ENCODE measurements around the gene PPP2R5C.
A peak's percentile ranks its signal among the peaks of the same experiment; 100 is the strongest.
"Not testable (repeated sequence)": the region's sequence is repeated elsewhere in the genome, so short reads cannot be mapped to it uniquely, and the experiment has no call there.

Gene PPP2R5C

DNA sequence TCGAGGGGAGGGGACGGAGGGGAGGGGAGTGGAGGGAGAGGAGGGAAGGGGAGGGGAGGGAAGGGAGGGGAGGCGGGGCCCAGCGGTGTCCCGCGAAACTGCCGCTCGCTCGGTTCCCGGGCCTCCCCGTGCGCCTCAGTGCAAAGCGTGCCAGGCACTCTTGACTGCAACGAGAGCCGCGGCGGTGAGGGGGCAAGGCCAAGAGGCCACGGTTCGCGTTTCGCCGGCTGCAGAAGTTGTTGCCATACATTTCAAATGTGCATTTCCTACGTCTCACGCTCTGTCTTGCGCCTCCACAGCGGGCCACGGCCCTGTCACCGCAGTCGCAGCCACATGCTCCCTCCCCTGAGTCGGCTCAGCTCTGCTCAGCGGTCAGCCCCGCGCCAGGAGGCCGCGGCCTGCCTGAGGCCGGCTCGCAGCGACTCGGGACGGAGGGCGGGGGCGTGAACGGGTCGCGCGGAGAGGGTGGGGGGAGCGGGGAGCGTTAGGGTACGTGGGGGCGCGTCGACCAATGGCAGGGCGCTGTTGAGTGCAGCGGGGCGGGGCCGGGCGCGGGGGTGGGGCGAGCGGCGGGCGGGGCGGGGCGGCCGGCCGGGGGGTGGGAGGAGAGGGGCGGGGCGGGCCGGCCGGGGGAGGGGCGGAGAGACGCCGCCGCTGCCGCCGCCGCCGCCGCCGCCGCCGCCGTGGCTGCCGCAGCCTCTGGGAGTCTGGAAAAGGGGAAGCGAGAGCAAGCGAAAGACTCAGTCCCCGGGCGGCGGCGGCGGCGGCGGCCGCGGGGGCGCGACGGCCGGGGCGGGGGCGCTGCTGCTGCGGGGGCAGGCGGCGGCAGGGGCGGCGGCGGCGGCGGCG lies at the start of gene PPP2R5C:
PPP2R5C (plus strand) TSS at position 678 of the 849 bp plus-strand sequence. CDS start 185 bp downstream, outside the sequence.
- DNase-seq: peak; percentile 82 to 98 (median 90)
- intact Hi-C loops (cut with DNase I): loop anchor here (5.0 kb wide), 3 partner anchors 54 to 201 kb away; partner anchors contain the start of gene DYNC1H1

DNA sequence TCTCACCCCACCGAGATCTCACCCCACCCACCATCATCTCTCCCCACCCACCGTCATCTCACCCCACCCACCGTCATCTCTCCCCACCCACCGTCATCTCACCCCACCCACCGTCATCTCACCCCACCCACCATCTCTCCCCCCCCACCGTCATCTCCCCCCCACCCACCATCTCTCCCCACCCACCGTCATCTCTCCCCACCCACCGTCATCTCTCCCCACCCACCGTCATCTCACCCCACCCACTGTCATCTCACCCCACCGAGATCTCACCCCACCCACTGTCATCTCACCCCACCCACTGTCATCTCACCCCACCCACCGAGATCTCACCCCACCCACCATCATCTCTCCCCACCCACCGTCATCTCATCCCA lies 49.7 kb upstream of the PPP2R5C start:
- intact Hi-C loops (cut with DNase I); DNase-seq: not testable (repeated sequence)

DNA sequence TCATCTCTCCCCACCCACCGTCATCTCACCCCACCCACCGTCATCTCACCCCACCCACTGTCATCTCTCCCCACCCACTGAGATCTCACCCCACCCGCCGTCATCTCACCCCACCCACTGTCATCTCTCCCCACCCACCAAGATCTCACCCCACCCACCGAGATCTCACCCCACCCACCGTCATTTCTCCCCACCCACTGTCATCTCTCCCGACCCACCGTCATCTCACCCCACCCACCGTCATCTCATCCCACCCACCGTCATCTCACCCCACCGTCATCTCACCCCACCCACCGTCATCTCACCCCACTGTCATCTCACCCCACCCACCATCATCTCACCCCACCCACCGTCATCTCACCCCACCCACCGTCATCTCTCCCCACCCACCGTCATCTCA lies 49.2 kb upstream of the PPP2R5C start:
- peak in 1 of 10 donors; percentile 4 for DNase-seq
- intact Hi-C loops (cut with DNase I): not testable (repeated sequence)

DNA sequence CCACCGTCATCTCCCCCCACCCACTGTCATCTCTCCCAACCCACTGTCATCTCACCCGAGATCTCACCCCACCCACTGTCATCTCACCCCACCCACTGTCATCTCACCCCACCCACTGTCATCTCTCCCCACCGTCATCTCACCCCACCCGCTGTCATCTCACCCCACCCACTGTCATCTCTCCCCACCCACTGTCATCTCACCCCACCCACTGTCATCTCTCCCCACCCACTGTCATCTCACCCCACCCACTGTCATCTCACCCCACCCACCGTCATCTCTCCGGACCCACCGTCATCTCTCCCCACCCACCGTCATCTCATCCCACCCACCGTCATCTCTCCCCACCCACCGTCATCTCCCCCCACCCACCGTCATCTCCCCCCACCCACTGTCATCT lies 48.4 kb upstream of the PPP2R5C start:
- intact Hi-C loops (cut with DNase I): not testable (repeated sequence)
- DNase-seq: peak in 1 of 10 donors; percentile 11

DNA sequence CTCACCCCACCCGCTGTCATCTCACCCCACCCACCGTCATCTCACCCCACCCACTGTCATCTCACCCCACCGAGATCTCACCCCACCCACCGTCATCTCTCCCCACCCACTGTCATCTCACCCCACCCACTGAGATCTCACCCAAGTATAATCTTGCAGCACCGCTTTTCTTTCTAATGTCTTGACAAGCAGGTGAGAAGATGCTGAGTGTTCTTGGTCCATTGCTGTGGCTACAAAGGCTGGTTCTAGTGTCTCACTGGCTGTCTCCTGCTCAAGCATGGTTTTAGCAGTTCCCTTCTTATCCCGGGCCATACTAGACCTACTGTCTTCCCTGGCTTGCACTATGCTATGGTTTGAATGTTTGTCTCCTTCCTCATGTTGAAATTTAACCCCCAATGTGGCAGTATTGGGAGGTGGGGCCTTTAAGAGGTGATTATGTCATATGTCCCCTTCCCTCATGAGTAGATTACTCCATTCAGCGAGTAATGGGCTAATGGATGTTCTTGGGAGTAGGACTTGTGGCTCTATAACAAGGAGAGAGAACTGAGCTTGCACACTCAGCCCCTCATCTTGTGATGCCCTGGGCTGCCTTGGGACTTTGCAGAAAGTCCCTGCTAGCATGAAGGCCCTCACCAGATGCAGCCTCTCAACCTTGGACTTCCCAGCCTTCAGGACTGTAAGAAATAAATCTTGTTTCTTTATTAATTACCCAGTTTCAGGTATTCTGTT lies 47.7 kb upstream of the PPP2R5C start:
- intact Hi-C loops (cut with DNase I): no loop called here
- DNase-seq: peak in 1 of 10 donors; percentile 6

DNA sequence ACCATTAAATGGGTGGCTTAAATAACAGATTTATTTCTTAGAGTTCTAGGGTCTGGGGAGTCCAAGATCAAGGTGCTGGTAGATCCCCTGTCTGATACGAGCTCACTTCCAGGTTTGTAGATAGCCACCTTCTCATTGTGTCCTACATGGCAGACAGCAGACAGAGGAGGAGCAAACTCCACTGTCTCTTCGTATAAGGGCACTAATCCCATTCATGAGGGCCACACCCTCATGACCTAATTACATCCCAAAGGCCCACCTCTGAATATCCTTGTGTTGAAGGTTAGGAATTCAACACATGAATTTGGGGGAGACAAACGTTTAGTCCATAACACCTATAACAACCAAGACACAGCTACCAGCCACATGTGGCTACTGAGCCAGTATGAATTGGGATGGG lies 47.1 kb upstream of the PPP2R5C start:
- intact Hi-C loops (cut with DNase I): no loop called here
- DNase-seq: no peak

DNA sequence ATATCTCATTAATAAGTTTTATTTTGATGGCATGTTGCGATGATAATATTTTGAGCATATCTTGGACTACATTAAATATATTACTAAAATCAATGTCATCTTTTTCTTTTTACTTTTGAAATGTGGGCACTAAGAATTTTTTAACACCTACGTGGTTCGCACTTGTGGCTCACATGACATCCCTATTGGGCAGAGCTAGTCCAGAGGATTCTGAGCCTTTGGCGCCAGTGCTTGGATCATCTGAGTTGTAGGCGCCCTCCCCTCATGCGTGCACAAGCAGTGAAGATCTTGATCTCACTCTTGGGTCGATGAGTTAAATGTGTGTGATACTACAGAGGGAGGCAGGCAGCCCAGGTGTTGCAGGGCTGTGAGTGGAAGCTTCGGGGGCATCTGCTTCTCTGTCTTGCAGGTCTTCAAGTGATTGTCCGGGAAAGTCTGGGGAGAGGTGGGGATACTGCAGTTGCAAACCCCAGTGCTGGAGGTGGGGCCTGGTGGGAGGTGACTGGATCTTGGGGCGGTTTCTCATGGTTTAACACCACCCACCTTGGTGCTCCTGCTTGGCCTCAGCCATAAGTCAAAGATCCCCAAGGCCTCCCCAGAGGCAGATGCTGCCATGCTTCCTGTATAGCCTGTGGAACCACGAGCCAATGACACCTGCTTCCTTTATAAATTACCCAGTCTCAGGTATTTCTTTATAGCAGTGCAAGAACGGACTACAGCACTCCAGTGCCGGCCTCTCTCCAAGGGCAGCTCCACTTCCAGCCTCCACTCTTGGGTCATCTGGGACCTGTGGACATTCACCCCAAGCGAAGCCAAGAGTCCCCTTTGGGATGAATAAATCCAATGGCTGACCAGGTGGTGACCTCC lies 46.1 kb upstream of the PPP2R5C start:
- peak in 1 of 10 donors; percentile 32 for DNase-seq

DNA sequence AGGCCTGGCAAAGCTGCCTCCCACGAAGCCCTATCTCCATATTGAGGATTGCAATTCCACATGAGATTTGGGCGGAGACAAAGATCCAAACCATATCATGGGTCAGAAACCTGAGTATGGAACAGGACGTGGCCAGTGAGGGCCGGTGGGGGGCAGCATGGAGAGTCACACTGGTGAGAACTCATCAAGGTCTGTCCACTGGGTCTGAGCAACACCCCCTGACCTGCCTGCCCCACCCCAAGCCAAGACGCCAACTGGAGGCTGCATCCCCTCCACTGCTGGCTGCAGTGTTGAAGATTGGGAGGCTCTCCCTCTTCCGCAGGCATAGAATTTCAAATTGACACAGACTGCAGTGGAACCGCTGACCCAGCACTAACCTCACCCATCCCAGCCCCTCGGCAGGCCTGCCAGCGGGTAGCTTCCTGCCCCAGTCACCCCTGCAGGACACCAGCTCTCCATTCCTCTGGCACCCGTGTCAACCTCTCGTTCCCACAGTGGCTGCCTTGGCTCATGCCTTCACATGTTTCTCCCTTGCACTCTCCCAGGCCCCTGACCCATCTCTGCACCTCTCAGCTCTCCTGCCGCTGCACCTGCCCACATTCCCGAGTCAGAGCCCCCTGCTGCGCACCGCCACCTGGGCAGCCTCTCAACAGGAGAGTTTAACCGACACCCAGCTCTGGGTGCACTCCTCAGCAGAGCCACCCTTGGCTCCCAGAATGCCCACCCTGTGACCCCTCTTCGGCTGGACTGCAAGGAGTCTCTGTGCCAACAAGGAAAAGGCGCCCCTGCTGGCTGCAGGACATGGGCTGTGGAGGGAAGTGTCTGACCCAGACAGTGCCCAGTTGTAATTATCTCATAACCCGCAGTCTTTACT lies 45.2 kb upstream of the PPP2R5C start:
- intact Hi-C loops (cut with DNase I): no loop called here
- DNase-seq: peak in 2 of 10 donors; percentile 42 to 70

More for the DNA sequence above, 46.1 kb upstream of the PPP2R5C start:
- intact Hi-C loops (cut with DNase I): no loop called here

DNA sequence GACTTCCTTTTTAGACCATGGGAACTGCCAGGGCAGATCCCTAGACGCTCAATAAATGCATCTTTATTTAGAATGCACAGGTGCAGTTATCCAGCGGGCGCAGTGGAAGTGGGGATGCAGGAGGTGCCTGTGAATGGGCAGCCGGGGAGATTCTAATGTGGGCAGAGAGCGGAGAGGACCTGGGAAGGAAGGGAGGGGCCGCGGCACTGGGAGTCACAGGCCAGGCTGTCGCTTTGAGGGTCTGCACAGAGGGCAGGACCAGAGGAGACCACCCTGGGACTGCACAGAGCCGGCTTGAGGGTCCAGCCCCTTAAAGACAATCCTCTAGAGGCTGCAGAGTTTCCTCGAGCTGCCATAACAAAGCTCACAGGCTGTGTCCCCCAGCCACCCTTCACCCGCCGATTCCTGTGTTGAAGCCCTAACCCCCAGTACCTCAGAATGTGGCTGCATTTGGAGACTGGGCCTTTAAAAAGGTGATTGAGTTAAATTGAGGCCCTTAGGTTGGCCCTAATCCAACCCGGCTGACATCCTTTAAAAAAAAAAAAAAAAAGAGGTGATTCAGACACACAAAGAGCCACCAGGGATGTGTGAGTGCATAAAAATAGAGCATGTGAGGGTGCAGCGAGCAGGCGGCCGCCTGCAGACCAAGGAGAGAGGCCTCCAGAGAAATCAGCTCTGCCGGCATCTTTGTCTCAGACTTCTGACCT lies 44.4 kb upstream of the PPP2R5C start:
- intact Hi-C loops (cut with DNase I): no loop called here
- peak in 2 of 10 donors; percentile 59 to 74 for DNase-seq

DNA sequence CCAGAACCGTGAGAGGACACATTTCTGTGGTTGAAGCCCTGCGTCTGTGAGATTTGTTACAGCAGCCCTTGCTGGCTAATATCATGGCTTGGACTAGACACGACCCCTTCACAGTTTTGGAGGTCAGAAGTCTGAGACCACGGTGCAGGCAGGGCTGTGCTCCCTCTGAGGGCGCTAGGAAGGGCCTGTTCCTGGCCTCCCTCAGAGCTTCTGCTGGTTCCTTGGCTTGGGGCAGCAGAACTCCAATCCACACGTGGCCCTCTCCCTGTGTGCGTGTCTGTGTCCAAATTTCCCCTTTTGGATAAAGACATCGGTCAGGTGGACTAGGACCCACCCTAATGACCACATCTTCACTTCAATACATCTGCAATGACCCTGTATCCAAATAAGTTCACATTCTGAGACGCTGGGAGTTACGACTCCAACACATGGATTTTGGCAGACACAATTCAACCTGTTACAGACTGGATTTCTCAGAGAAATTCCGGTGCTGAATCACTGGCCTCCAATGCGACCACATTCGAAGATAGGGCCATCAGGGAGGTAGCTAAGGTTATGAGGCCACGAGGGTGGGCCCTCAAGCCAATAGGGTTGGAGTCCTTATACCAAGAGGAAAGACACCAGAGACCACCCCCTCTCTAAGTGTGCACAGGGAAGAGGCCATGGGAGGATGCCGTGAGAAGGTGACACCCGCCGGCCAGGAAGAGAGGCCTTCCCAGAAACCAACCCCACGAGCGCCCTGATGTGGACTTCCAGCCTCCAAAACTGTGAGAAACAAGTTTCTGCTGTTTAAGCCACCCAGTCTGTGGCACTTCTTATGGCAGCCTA lies 43.6 kb upstream of the PPP2R5C start:
- peak in 1 of 10 donors; percentile 23 for DNase-seq
- intact Hi-C loops (cut with DNase I): no loop called here

DNA sequence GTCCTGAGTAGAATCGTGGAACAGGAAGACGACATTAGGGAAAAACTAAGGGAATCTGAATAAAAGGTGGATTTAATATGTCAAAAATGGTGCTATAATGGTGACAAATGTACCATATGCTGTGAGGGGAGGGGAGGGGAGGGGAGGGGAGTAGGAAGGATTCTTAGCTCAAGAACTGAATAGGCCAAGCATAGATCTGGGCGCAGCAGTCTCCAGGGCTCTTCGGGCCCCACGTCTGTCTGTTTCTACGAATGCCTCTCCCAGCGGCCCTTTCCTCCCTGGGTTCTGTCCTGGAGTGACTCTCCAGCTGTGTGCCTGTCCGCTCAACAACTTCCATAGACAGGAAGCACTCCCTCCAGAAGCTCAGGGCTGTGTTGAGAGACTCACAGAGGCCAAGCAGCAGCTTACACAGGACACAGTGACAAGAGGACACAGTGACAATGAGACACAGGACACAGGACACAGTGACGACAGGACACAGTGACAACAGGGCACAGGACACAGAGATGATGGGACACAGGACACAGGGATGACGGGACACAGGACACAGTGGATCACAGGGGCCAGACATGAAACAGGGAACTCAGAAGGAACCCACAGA lies 42.4 kb upstream of the PPP2R5C start:
- intact Hi-C loops (cut with DNase I): no loop called here
- DNase-seq: no peak

DNA sequence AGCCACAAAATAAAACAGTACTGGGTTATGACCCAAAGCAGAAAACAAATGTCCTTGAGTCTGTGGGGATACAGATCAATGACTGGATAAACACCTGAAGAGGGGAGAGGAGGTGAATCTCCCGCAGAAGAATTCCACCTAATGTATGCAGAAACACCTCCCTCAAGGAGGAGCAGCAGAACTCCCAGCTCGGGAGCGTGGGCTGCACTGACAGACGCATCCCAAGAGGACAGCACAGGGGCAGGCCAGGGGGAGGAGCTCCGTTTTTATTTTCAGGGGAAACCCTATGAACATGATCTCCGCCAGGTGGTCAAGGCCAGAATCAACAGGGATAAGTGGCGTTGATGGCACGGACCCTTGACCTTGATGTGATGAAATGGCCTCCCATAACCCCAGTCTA lies 41.8 kb upstream of the PPP2R5C start:
- intact Hi-C loops (cut with DNase I): no loop called here
- DNase-seq: no peak

DNA sequence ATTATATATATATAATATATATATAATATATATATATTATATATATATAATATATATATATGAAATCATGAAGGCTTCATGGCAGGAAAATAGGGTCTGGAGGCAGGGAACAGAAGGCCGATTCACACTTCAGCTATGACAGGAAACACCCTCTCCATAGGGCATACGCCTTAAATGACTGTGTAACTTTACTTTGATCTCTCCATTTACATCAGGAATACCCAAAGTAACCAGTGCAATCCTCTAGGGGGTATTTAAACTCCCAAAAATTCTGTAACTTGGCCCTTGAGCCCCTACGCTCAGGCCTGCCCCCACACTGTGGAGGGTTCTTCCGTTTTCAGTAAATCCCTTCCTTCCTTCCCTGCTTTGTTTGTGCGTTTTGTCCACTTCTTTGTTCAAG lies 40.4 kb upstream of the PPP2R5C start:
- intact Hi-C loops (cut with DNase I): no loop called here
- DNase-seq: no peak

DNA sequence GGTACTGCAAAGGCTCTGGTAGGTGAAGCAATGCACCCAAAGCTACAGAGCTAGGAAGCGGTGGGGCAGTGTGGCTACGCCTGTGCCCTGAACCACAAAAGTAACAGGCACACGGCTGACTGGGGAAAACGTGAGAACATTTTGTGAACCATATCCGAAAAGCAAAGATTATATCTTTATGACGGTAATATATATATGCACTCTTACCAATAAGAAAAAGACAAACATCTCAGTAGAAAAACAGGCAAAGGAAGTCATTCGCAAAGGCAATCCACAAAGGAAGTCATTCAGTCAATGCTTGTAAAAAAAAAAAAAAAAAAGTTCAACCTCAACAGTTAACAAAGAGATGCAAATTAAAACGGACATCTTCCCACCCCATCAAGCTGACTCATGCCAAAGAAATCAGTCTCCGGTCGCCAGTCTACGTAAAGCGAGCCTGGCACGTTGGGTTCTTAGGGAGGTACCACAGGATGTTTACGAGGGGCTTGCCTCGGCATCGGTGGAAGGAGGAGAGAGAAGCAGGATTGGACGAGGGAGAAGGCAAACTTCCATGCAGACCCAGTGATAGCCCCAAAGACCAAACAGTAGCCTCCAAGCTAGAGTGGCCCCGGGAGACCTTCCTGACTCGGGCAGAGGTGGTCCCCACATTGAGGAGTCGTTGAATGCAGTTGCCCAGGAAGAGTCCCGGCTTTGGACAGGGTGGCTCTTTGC lies 39.4 kb upstream of the PPP2R5C start:
- DNase-seq: peak in 1 of 10 donors; percentile 43
- intact Hi-C loops (cut with DNase I): no loop called here

DNA sequence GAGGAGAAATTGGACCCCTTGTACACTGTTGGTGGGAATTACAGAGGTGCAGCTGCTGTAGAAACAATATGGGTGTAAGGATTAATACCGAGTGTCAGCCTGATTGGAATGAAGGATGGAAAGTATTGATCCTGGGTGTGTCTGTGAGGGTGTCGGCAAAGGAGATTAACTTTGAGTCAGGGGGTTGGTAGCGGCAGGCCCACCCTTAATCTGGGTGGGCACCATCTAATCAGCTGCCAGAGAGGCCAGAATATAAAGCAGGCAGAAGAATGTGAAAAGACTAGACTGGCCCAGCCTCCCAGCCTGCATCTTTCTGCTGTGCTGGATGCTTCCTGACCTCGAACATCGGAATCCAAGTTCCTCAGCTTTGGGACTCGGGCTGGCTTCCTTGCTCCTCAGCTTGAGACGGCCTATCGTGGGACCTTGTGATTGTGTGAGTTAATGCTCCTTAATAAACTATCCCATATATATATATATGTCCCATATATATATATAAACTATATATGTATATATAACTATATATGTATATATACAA lies 38.4 kb upstream of the PPP2R5C start:
- peak in 1 of 10 donors; percentile 33 for DNase-seq
- intact Hi-C loops (cut with DNase I): no loop called here

DNA sequence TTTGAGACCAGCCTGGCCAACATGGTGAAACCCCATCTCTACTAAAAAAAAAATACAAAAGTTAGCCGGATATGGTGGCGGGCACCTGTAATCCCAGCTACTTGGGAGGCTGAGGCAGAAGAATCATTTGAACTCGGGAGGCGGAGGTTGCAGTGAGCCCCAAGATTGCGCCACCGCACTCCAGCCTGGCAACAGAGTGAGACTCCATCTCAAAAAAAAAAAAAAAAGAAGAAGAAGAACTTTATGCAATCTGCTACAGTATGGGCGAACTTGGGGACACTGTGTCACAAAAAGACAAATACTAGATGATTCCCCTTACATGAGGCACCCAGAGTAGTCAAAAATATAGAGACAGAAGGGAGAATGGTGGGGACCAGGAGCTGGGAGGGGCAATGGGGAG lies 35.9 kb upstream of the PPP2R5C start:
- DNase-seq; intact Hi-C loops (cut with DNase I): not testable (repeated sequence)

Data from posterior cingulate gyrus (tissue), 11 donors.